Neuronal stem cell (in vitro differentiated cells): ENCODE results near the gene CERS3.
A peak's percentile ranks its signal among the peaks of the same experiment; 100 is the strongest.

ENCODE experiments used
- DNase-seq: peaks from one replicate; pipeline ENCODE4 v3.0.0-alpha.2; 2013; ENCODE audit warnings: low spot score
- H2AFZ ChIP-seq: one replicate; pipeline ENCODE4 v1.6.1; 2013; ENCODE audit warnings: mild to moderate bottlenecking, low read length, inconsistent platforms
- H2AK5ac ChIP-seq: 2 replicates; pipeline ENCODE4 v1.6.1; 2013; ENCODE audit warnings: low read depth, mild to moderate bottlenecking, inconsistent platforms, low read length, moderate library complexity, mixed read lengths
- H2BK120ac ChIP-seq: 2 replicates; pipeline ENCODE4 v1.6.1; 2013; ENCODE audit warnings: low read depth, mild to moderate bottlenecking, inconsistent platforms, low read length, moderate library complexity, mixed read lengths
- H2BK12ac ChIP-seq: one replicate; pipeline ENCODE4 v1.6.1; 2013; ENCODE audit warnings: low read length, inconsistent platforms
- H2BK15ac ChIP-seq: 2 replicates; pipeline ENCODE4 v1.6.1; 2013; ENCODE audit warnings: mild to moderate bottlenecking, low read length, inconsistent platforms, mixed read lengths
- H2BK5ac ChIP-seq: one replicate; pipeline ENCODE4 v1.6.1; 2013; ENCODE audit warnings: inconsistent platforms, mild to moderate bottlenecking, low read length, moderate library complexity
- H3K14ac ChIP-seq: one replicate; pipeline ENCODE4 v1.6.1; 2013; ENCODE audit warnings: low read length, inconsistent platforms
- H3K18ac ChIP-seq: 2 replicates; pipeline ENCODE4 v1.6.1; 2013; ENCODE audit warnings: low read length, inconsistent platforms
- H3K23ac ChIP-seq: 2 replicates; pipeline ENCODE4 v1.6.1; 2013; ENCODE audit warnings: low read depth, mild to moderate bottlenecking, mixed read lengths, low read length, inconsistent platforms; ENCODE audit not compliant: poor library complexity
- H3K27ac ChIP-seq: replicated peaks from 3 replicates; pipeline ENCODE4 v1.5.1; 2013; ENCODE audit warnings: low read length, inconsistent platforms
- H3K27me3 ChIP-seq, 3 experiments: 2 replicates each; pipeline ENCODE4 v1.6.1; 2013; ENCODE audit warnings: low read length in 3 of 3, mild to moderate bottlenecking in 2 of 3, inconsistent platforms in 1 of 3, low read depth in 1 of 3, mixed read lengths in 1 of 3, moderate library complexity in 1 of 3; ENCODE audit not compliant: control insufficient read depth in 3 of 3, insufficient read depth in 3 of 3
- H3K36me3 ChIP-seq, 2 donors: replicated peaks in 1 of 2; 2 replicates each; pipeline ENCODE4 v1.6.1; 2013; ENCODE audit warnings: low read length in 2 of 2; ENCODE audit not compliant: control insufficient read depth in 2 of 2, insufficient read depth in 2 of 2
- H3K4ac ChIP-seq: 2 replicates; pipeline ENCODE4 v1.6.1; 2013; ENCODE audit warnings: inconsistent platforms, mild to moderate bottlenecking, low read length, moderate library complexity
- H3K4me1 ChIP-seq, 2 donors: 1 replicate in 1 of 2; 2 replicates in 1 of 2; pipeline ENCODE4 v1.6.1; 2013; ENCODE audit warnings: low read length in 2 of 2, low read depth in 1 of 2; ENCODE audit not compliant: control insufficient read depth in 2 of 2, insufficient read depth in 1 of 2
- H3K4me2 ChIP-seq: one replicate; pipeline ENCODE4 v1.6.1; 2013; ENCODE audit warnings: mild to moderate bottlenecking, low read length, inconsistent platforms; ENCODE audit not compliant: insufficient read depth, poor library complexity, severe bottlenecking
- H3K4me3 ChIP-seq, 2 donors: 2 replicates each; pipeline ENCODE4 v1.5.1; 2013; ENCODE audit warnings: low read length in 2 of 2, mild to moderate bottlenecking in 2 of 2, inconsistent platforms in 1 of 2, moderate library complexity in 1 of 2
- H3K79me1 ChIP-seq: one replicate; pipeline ENCODE4 v1.6.1; 2013; ENCODE audit warnings: low read depth, mild to moderate bottlenecking, inconsistent platforms, low read length, moderate library complexity
- H3K9ac ChIP-seq: one replicate; pipeline ENCODE4 v1.6.1; 2013; ENCODE audit warnings: mild to moderate bottlenecking, low read depth, low read length, inconsistent platforms; ENCODE audit not compliant: poor library complexity
- H3K9me3 ChIP-seq, 2 donors: replicated peaks in 1 of 2; 2 replicates each; pipeline versions ENCODE3 to v1.6.1; 2013; ENCODE audit warnings: low read length in 2 of 2, mild to moderate bottlenecking in 2 of 2, inconsistent platforms in 1 of 2, low read depth in 1 of 2, mixed read lengths in 1 of 2, moderate library complexity in 1 of 2; ENCODE audit not compliant: control insufficient read depth in 2 of 2, insufficient read depth in 1 of 2
- H4K8ac ChIP-seq: one replicate; pipeline ENCODE4 v1.6.1; 2013; ENCODE audit warnings: low read depth, mild to moderate bottlenecking, inconsistent platforms, low read length, moderate library complexity
- H4K91ac ChIP-seq: one replicate; pipeline ENCODE4 v1.6.1; 2013; ENCODE audit warnings: low read length, low read depth, mild to moderate bottlenecking, inconsistent platforms; ENCODE audit not compliant: poor library complexity
- WGBS, 2 donors: extraction: QIAGEN DNeasy Blood & Tissue Kit; methylation state at CpG; one replicate each; pipeline ENCODE4 v1.1.7; 2013; ENCODE audit warnings: missing lambda C conversion rate in 2 of 2, mixed read lengths in 1 of 2; ENCODE audit not compliant: insufficient read length in 2 of 2, insufficient replicate concordance in 1 of 2; ENCODE audit errors: extremely low coverage in 2 of 2; 5-methylcytosine and 5-hydroxymethylcytosine counted together

CERS3 gene

GRCh38 chr15:100531823-100532327 lies 3.1 kb upstream of the CERS3 start:
- H3K9me3 ChIP-seq, result no peaks in the 10 kb centered on the region
- H2BK15ac ChIP-seq, result no peak overlapping the region
- H3K4ac ChIP-seq, result no peak overlapping the region
- H3K27ac ChIP-seq, result no peak overlapping the region
- no peaks in the 10 kb centered on the region for H3K79me1 ChIP-seq
- H2AK5ac ChIP-seq, result no peak overlapping the region
- DNase-seq, result no peak
- no peak overlapping the region for H4K8ac ChIP-seq
- no peak overlapping the region for H4K91ac ChIP-seq
- no peak overlapping the region for H3K18ac ChIP-seq
- H2AFZ ChIP-seq, result no peak overlapping the region
- peaks cover 0 to 3% (median 0%) of the 10 kb centered on the region in 3 experiments for H3K27me3 ChIP-seq
- H2BK120ac ChIP-seq, result no peak overlapping the region
- H3K36me3 ChIP-seq, result no peaks in the 10 kb centered on the region
- H3K14ac ChIP-seq, result no peak overlapping the region
- no peak overlapping the region for H2BK5ac ChIP-seq
- no peaks in the 10 kb centered on the region for H3K4me1 ChIP-seq
- H3K4me2 ChIP-seq, result no peak overlapping the region
- H3K4me3 ChIP-seq, result no peak overlapping the region
- no peak overlapping the region for H3K9ac ChIP-seq
- no peak overlapping the region for H2BK12ac ChIP-seq
- no peak overlapping the region for H3K23ac ChIP-seq
- WGBS, 2 donors, result no CpG with 5 or more reads among the region's 11 CpGs

GRCh38 chr15:100531204-100531603 lies 2.5 kb upstream of the CERS3 start:
- H3K4me1 ChIP-seq, result no peaks in the 10 kb centered on the region
- H2BK12ac ChIP-seq, result no peak overlapping the region
- peaks cover 0 to 3% (median 0%) of the 10 kb centered on the region in 3 experiments for H3K27me3 ChIP-seq
- no peak overlapping the region for H3K4ac ChIP-seq
- no peak overlapping the region for H4K8ac ChIP-seq
- H2BK5ac ChIP-seq, result no peak overlapping the region
- DNase-seq, result no peak
- no peak overlapping the region for H3K27ac ChIP-seq
- H2BK120ac ChIP-seq, result no peak overlapping the region
- no peak overlapping the region for H2AFZ ChIP-seq
- no peak overlapping the region for H3K4me3 ChIP-seq
- H2BK15ac ChIP-seq, result no peak overlapping the region
- no peak overlapping the region for H3K18ac ChIP-seq
- no peak overlapping the region for H4K91ac ChIP-seq
- peaks cover 0 to 1% of the 10 kb centered on the region in 2 donors for H3K9me3 ChIP-seq
- no peak overlapping the region for H2AK5ac ChIP-seq
- H3K9ac ChIP-seq, result no peak overlapping the region
- no peak overlapping the region for H3K23ac ChIP-seq
- WGBS, 2 donors, result no CpG with 5 or more reads among the region's 4 CpGs
- H3K14ac ChIP-seq, result no peak overlapping the region
- H3K36me3 ChIP-seq, result no peaks in the 10 kb centered on the region
- no peaks in the 10 kb centered on the region for H3K79me1 ChIP-seq
- no peak overlapping the region for H3K4me2 ChIP-seq

GRCh38 chr15:100529556-100529955 lies 806 bp upstream of the CERS3 start:
- no peak for DNase-seq
- Histone ChIP-seq H3K27me3 (peaks cover 0 to 3% (median 0%) of the 10 kb centered on the region in 3 experiments), H3K4me2 (no peak overlapping the region), H3K4me3 (no peak overlapping the region), H2BK15ac (no peak overlapping the region), H3K27ac (no peak overlapping the region), H3K4me1 (no peaks in the 10 kb centered on the region), H4K8ac (no peak overlapping the region), H2AK5ac (no peak overlapping the region), H3K4ac (no peak overlapping the region), H2AFZ (no peak overlapping the region), H3K23ac (no peak overlapping the region), H2BK5ac (no peak overlapping the region), H2BK12ac (no peak overlapping the region), H3K9ac (no peak overlapping the region), H4K91ac (no peak overlapping the region), H3K36me3 (no peaks in the 10 kb centered on the region), H2BK120ac (no peak overlapping the region), H3K14ac (no peak overlapping the region), H3K9me3 (peaks cover 0 to 1% of the 10 kb centered on the region in 2 donors), H3K18ac (no peak overlapping the region), H3K79me1 (no peaks in the 10 kb centered on the region)
- WGBS, 2 donors, result no CpG with 5 or more reads among the region's 2 CpGs

- Histone ChIP-seq H3K4me2 (no peak overlapping the region), H2AFZ (no peak overlapping the region), H3K36me3 (no peaks in the 10 kb centered on the region), H2BK120ac (no peak overlapping the region), H2AK5ac (no peak overlapping the region), H3K23ac (no peak overlapping the region), H3K18ac (no peak overlapping the region), H3K27ac (no peak overlapping the region), H3K9ac (no peak overlapping the region), H4K91ac (no peak overlapping the region), H3K4me3 (peak overlapping the region in 1 of 2 donors; percentile 54), H3K4ac (no peak overlapping the region), H2BK15ac (no peak overlapping the region), H3K9me3 (peaks cover 0 to 1% of the 10 kb centered on the region in 2 donors), H3K4me1 (no peaks in the 10 kb centered on the region), H4K8ac (no peak overlapping the region), H3K79me1 (no peaks in the 10 kb centered on the region), H3K27me3 (no peaks in the 10 kb centered on the region), H3K14ac (no peak overlapping the region), H2BK5ac (no peak overlapping the region), H2BK12ac (no peak overlapping the region)
- DNase-seq, result no peak
- WGBS, 2 donors, result no CpG with 5 or more reads among the region's 6 CpGs
Observed at GRCh38 chr15:100526027-100526481, 2.7 kb downstream of the CERS3 start.
